NOMO-1 treated with DMSO at 0.1 percent for 48 hours (cell line): Measurements from ENCODE around the gene SRP9.

ENCODE experiments used
- DNase-seq: peaks from one replicate; lab custom pipeline; 2025; ENCODE audit not compliant: unreplicated experiment; lab: John Stamatoyannopoulos, UW

SRP9 gene

GRCh38 chr1:225777583-225778336 lies at the start of gene SRP9:
Gene SRP9 (plus strand): TSS chr1:225777826. CDS start chr1:225777941, 115 bp downstream.
- DNase-seq: peak; percentile 98

GRCh38 chr1:225731491-225731890 lies 46.1 kb upstream of the SRP9 start:
- no peak for DNase-seq

DNA sequence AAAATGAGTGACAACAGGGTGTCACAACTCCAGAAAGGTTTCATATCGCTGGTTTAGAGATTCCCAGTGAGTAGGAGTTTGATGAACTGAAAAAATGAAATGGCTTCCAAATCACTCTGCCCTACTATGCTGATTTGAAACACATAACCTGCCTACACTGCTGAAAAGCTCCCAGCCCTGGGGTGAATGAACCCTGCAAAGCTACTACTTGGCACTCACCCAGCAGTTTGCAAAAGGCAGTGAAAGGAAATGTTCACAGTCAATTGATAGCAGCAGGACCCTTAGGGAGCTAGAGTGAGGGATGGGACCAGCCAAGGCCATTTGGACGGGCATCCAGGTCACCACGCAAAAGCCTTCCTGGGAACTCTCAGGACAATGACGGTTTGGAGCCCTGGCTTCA lies 44.4 kb upstream of the SRP9 start:
- DNase-seq: no peak

GRCh38 chr1:225735252-225736149 lies 42.1 kb upstream of the SRP9 start:
- DNase-seq: no peak

GRCh38 chr1:225736437-225737098 lies 41.1 kb upstream of the SRP9 start:
- no peak for DNase-seq

DNA sequence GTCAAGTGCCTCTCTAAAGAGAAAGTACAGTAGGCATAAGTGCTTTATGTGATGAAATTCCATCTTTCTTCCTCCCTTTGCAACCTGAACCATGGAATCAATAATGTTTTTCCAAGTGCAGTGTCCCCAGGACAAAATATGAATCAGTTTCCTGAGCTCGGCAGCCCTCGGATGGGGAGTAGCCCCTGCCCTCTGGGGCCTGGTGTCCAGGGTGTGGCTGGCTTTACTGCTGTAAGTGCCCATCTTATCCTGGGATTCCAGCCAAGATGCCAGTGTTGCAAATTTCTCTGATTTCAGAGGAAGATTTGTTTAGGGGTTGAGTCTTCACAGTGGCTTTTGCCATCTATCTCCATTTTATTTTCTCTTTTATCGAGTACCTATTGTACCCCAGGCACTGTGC lies 40.5 kb upstream of the SRP9 start:
- DNase-seq: no peak

- no peak for DNase-seq
These were observed 39.8 kb upstream of the SRP9 start for GRCh38 chr1:225737866-225738265.

DNA sequence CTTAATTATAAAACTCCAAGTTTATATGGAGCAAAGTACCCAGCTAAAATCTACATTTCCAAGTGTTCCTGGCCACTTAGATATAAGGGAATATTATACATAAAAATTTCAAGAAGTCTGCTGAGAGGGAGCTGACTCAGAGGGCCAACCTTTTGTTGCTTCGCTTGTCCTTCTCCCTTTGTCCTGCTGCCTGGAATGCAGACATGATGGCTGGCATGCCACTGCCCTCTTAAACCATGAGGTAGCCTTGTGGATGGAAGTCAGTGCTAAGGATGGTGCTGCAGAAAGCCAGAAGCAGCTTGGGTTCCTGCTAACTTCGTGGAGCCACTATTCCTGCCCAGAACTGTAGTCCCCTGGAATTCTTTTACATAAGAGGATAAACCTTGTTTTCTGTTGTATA lies 38.9 kb upstream of the SRP9 start:
- DNase-seq: no peak

- no peak for DNase-seq
These were observed 38.0 kb upstream of the SRP9 start for GRCh38 chr1:225739542-225740107.

GRCh38 chr1:225744745-225745144 lies 32.9 kb upstream of the SRP9 start:
- no peak for DNase-seq

DNA sequence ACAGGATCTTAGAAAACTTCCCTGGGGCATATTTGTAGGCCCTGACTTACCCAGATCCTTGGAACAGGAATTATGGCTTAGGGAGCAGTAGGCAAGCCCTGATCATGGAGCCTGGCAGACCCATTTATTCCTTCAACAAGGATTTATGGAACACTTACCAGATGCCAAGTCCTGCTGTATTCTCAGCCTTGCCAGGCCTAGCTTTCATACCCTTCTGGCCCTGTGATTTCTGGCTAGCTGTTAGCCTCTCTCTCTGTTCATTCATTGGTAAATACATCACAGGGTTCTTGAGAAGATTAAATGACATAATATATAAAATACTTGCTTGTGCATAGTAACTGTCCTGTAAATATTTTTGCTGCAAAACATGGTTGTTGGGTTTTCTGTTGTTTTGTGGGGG lies 32.4 kb upstream of the SRP9 start:
- DNase-seq: no peak

- DNase-seq: no peak
These were observed 31.1 kb upstream of the SRP9 start for GRCh38 chr1:225746361-225747179.

- DNase-seq: no peak
These were observed 30.1 kb upstream of the SRP9 start for GRCh38 chr1:225747566-225747965.

DNA sequence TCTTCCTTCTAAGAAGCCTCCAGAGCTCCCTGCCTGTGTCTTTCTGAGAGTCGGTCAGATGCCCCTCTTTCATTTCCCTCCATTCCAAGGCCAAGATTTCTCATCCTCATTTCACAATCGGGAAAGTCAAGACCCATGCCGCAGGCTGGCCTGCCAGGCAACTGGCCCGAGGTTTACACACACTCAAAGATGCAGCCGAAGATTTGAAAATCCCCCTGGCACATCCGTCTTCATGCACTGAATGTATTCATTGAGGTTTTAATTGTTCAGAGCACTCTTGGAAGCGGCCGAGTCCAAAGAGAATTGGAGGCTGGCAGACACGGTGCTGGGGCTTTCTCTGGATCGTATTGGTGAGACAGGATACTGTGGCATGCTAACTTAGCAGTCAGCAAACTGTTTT lies 29.1 kb upstream of the SRP9 start:
- no peak for DNase-seq

- DNase-seq: no peak
These were observed 27.9 kb upstream of the SRP9 start for GRCh38 chr1:225749706-225750105.

GRCh38 chr1:225750420-225750819 lies 27.2 kb upstream of the SRP9 start:
- no peak for DNase-seq

GRCh38 chr1:225750875-225751824 lies 26.5 kb upstream of the SRP9 start:
- DNase-seq: no peak

- no peak for DNase-seq
These were observed 25.4 kb upstream of the SRP9 start for GRCh38 chr1:225752245-225752644.

- DNase-seq: peak; percentile 64
These were observed 22.5 kb upstream of the SRP9 start for GRCh38 chr1:225754940-225755641.
